Stimulated activated CD8-positive, alpha-beta memory T cell treated with anti-CD3 and anti-CD28 coated beads, Interleukin-2, amount 100 ng/mL, for 1 hour (primary cell): ENCODE measurements around the gene EPS8L3.

Experiments
- DNase-seq, 2 donors: peaks; one replicate each; pipeline ENCODE4 v3.0.0-alpha.2; 2020; ENCODE audit warnings: low read depth in 2 of 2

EPS8L3 gene

GRCh38 chr1:109793486-109794318, 30.0 kb upstream of the EPS8L3 start:
- no peak for DNase-seq

DNA sequence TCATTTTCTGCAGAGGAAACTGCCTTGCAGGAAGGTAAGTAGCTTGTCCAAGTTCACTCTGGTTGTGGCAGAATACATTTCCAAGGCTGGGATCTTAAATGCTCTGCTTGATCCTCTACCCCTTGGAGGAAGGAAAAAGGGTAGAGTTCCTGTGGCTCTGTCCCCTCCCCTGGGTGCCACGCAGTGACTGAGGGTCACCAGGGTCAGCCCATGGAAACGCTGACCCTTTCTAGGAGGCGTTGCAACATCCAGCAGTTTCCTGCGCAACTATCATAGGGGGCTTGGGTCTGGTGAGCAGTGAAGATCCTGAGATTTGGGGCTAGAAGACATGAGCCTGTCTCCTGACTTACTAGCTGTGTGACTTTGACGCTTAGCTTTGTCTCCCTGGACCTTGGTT, 29.4 kb upstream of the EPS8L3 start:
- no peak for DNase-seq

DNA sequence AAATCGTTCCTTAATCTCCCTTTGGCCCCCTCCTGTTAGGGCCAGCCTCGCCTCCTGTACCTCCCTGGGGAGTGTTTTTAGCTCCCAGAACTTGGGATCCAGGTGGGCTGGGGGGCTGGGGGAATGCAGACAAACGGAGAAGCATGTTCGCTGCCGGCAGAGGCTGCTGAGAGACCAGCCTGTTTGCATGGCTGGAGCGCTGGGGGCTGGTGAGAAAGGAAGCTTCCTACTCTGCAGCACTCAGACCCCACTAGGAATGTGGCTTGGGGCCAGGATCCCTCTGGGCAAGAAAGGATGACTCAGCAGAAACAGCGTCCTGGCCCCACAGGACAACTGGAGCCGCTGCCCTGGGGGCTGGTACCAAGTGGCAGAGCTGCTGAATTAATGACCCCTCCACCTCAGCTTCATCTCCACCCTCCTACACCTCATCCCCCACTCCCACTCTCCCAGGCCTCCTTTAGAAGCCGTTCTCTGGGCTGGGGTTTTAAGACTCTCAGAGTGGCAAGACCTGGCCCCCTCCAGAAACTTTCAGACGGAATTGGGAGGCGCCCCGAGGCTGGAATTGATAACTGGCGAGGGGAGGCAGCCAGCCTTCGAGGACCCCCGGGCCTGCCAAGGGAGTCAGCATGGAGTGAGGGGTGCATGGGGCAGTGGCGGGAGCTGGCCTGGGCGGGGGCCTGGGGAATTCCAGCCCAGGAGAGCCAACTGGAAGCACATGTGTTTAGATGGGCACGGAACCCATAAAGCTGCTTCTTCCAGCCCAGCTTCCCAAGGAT, 28.5 kb upstream of the EPS8L3 start:
- DNase-seq = no peak

DNA sequence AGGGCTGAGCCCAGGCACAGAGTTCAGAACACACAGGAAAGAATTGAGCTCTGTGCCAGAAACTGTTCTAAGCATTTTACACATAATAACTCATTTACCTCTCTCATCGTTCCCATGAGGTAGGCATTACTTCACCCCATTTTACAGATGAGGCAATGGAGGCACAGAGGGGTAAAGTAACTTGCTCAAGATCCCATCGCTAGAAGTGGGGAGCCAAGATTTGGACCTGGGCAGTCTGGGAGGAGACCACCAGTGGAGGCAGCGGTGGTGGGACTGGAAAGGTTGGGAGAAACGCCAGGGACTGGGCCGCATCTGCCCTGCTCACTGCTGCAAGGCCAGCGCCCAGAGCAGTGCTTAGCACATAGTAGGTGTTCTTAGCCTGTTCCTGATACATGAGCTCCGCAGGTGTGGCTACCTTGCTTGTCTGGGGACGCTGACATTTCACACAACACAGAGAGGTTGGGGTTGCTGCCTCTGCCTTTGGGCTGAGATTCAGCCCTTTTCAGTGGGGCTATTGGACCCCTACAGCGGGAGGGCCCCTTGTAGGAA, 27.8 kb upstream of the EPS8L3 start:
- DNase-seq = no peak

- peak; percentile 54 to 72 for DNase-seq
Observed at GRCh38 chr1:109790735-109791494, 27.2 kb upstream of the EPS8L3 start.

DNA sequence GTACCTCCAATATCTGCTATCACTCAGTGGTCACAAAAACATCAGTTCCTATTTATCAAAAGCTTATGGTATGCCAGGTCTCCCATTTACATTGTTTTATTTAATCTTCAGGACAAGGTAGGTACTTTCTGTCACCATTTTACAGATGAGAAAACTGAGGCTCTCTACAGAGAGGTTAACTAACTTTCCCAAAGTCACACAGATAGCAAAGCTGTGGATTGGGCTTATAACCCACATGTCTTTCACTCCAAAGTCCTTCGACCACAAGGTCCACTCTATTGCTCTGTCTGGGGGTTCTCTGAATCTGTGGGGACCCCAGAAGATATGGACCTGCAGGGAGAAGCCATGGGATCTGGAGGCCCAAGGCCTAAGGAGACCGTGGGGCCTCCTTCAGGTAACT, 26.6 kb upstream of the EPS8L3 start:
- DNase-seq = no peak

DNA sequence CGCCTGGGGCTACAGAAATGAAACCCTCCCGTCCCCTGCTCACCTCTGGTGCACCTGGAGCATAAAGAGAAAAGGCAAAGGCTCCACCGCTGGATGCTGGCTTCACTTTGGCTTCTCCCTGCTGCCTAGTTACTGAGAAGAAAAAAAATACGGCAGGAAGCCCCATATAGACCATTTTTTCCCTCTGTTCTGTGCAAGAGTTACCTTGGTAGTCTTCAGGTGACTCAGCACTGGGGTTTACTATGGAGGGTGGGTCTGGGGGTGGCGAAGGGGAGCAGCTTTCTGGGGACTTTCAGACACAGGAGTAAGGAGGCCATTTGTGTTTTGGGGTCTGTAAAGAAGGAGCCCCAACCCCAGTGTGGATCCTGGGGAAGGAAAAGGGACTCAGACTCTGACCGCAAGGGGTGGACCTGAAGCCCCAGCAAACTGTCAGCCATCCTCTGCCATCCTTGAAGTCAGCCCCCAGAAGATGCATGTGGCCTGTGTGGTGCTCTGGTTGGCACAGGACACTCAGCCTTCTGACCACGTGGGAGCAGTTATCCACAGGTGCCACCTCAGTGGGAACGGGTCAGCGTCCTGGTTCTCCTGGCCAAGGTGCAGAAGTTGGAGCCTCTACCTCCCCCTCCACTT, 25.9 kb upstream of the EPS8L3 start:
- DNase-seq = no peak

DNA sequence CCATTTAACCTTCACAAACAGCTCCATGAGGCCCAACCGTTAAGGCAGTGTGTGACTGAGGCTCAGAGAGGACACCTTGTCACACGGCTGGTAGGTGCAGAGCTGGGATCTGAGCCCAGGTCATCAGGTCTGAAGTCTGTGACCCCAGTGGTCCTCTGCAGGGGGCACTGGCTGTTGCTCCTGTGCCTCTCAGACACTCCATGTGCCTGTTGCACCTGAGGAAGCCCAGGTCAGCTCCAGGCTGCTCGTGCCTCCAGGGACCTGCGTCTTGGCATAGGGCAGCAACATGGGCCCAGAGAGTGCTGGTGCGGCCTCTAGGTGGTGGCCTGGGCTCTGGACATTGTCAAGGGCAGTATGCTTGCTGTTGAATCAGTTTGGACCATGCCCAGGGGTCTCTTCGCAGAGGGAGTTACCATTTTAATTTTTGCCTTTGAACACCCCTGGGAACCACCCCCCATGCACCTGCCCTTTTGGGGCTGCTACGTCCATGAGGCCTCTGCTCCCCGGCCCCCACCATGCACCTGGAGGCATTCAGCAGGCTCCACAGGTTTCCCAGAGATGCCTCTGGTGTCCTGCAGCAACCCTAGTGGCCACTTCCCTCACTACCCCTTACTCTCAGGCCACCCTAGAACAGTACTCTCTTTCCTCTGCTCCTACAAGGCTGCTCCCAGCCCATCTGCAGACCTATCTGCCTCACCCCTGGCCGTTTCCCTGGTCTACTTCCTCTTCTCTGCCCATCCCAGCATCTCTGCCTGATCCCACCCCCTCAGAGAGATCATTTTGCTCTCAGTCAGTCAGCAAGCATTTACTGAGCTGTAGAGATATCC, 25.2 kb upstream of the EPS8L3 start:
- no peak for DNase-seq

DNA sequence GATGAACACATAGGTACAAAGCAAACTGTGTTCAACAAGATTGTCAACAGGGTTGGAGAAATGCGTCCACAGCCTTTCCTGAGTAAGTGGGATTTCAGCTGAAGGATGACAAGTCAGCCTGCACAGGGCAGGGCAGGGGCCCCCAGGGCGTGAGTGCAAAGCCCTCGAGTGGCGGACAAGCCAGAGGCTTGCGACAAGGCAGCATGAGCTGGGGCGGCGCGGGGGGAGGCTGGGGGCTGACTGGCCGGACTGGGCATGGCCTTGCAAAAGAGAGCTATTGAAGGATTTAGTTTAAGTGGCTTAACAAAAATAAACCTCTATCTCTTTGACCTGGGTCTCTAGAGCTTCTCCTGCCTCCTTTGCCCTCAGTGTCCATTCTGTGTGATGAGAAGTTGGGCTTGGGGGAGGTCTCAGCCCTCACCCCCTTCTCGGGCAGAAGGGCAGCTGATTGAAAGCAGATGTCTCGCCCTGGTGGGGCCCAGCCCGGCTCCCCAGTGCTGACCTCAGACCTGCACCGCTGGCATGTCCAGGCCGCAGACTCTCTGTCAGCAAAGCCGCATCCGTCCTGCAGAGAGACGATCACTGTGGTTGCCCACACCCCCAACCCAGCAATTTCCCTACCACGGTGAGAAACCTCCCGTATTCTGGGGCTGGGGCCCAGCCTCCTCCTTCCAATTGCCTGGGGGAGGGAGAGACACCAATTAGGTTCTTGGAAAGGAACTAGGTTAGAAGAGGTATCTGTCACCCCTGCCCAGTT, 24.3 kb upstream of the EPS8L3 start:
- no peak for DNase-seq

GRCh38 chr1:109787211-109787844, 23.6 kb upstream of the EPS8L3 start:
- DNase-seq = no peak

- no peak for DNase-seq
Observed at GRCh38 chr1:109786531-109787021, 22.9 kb upstream of the EPS8L3 start.

GRCh38 chr1:109786112-109786480, 22.4 kb upstream of the EPS8L3 start:
- DNase-seq = no peak

- no peak for DNase-seq
Observed at GRCh38 chr1:109785446-109786111, 21.9 kb upstream of the EPS8L3 start.

DNA sequence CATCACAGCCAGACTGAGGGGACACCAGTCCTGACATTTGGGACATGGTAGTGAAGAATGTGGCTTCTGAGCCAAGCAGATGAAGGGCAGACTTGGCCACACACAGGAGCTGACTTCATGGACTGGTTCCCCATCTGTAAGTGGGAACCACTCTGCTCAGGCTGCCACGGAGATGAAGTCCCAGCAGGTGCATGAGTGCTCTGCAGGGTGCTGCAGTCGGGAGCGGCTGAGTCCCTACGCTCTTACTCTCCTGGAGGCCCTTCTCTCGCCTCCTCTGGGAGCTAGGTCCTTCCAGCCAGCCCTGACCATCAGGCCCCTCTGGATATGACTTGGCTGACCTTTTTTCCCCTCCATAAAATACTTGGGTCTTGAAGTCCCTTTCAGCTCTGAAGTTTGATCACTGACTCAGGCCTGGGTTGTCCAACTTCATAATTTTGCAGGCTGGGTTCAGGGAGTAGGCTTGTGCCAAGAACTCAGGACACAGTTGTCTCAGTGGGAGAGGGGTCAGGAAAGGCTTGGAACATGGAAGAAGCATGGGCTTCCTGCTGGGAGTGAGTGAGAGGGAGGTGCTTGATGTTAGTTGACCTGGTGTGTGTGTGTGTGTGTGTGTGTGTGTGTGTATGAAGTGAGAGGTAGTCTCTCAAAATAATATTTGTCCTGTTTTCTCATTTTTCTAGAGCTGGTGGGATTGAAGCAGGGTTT, 21.0 kb upstream of the EPS8L3 start:
- DNase-seq = no peak

DNA sequence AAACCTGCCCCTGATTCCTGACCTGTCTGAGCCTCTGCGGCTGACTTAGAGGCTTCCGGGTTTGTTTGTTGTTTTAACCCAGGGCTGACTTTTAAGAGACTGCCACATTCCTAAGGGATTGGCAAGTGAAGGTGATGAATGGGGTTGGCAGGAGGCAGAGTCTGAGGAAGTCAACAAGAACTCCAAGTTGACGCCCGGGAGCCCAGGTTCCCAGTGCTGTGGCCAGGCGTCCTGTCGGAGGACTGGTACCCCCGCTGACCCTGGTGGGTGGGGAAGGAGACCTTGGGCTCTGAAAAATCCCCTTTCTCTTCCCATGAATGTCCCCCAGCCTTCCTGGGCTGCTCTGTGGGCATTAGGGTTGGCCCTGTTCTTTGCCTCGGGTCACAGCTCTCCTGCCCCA, 19.7 kb upstream of the EPS8L3 start:
- DNase-seq = no peak

DNA sequence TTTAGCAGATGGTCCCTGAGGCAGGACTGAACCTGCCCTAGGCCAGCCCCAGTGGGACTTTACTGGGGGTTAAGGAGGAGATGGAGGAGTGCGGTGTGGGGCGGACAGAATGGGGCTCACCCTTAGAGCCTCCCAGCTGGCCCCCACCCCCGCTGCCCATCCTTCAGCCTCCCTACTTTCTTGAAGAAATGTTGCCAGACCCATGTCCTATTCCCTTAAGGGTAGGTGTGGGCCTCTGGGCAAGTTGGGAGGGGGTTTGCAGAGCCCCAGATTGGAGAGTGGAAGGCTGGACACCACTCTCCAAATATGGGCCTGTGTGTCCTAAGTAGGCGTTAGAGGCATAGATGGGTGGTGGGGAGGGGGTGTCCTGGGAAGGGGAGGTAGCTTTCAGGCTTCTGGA, 19.2 kb upstream of the EPS8L3 start:
- no peak for DNase-seq

DNA sequence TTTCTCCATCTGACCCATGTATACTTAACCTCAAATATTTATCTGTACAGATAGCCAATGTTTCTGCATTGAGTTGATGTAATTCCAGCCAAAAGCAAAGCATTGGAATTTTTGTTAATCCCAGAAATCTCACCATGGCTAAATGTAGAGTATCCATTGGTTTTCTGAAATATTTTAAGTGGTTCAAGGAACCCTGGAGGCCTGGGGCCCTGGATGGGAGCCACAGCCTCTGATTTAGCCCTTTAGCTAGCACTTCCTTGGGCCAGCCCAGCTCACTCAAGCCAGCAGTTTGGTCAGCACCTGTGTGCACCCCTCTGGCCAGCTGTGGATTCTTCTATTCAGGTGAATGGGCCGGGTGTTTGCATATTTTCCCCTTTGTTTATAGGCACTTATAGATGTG, 18.8 kb upstream of the EPS8L3 start:
- no peak for DNase-seq

DNA sequence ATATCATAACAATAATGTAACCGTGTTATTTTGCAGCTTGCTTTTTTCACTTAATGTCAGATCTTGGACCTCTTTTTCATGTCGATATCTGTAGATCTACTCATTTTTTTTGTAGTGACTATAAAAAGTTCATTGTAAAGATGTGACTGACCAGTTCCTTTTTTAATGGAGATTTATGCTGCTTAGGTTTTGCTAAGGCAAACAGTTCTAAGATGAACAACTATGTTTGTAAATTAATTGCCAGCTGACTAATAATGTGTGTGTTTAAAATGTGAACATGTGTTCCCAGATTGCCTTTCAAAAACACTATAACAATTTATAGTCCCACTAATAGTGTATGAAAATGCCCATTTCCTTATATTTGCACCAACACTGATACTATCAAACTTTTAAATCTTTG, 18.1 kb upstream of the EPS8L3 start:
- no peak for DNase-seq
